DMS 273 treated with DMSO at 0.1 percent for 48 hours (cell line): Measurements from ENCODE around the gene TMUB1.

Experiments
- DNase-seq: peaks from one replicate; lab custom pipeline; 2025; lab: John Stamatoyannopoulos, UW

Gene TMUB1

DNA sequence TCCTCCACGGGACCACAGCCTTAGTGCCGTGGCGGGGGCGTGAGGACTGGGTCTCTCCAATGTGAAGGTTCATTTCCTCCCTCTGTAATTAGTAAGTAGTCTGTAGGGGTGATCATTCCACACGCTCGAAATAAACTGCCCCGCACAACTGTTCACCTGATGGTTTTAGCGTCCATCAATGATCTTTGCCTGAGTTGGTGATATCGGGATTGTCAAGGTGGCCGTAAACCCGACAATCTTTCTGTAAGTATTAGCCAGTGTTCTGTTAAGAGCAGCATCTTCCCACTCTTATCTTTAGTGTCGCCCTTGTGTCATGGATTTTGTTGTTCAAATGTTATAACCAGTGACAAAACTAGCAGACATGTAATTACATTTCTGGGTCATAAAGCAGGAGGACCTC, 20.7 kb upstream of the TMUB1 start:
- DNase-seq: no peak

DNA sequence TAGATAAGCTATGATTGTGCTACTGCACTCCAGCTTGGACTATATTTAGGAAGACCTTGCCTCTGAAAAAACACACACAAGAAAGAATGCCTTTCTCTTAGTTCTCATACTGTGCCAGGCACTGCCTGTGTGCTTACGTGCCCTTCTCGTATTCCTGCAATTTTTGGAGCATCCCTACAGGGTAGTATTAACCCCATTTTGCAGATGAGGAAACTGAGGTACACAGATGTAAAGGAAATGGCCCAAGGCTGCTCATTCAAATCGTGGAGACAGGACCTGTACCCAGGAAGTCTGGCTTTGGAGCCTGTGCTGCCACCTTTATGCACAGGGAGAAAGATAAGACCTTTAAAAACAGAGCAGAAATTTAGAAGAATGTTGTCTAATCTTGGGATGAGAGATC, 19.7 kb upstream of the TMUB1 start:
- no peak for DNase-seq

DNA sequence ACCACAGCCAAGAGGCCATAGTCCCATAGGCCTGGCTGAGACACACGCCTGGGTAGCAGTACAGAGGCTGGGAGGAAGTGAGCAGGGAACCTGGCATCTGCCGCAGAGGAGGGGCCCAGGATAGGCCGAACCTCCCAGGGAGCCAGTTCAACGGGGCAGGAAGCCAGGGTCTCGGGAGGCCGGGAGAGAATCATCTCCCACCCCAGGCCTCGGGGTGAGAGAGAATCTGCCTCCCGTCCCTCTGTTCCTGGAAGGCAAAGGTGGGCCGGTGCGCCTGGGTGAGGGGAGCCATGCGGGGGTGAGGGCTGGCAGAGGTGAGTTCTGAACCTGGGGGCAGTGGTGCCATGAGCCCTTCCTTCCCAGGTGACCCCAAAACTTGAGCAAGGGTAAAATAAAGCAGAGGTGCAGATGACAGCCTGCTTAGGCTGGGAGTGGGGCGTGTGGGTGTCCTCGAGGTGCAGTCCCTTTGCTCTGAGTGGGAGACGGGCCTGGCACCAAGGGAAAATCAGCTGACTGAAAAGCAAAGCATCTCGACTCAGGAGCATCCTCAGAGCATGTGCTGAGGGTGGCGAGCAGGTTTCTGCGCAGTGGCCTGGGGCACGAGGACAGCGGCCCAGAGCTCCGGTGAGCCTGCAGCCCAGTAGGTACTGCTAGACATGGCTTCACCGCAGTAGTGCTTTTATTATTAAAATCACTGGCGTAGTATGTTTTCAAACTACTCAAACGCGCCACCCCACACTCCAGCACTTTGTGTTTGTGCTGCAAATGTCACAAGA, 18.5 kb upstream of the TMUB1 start:
- DNase-seq: no peak

DNA sequence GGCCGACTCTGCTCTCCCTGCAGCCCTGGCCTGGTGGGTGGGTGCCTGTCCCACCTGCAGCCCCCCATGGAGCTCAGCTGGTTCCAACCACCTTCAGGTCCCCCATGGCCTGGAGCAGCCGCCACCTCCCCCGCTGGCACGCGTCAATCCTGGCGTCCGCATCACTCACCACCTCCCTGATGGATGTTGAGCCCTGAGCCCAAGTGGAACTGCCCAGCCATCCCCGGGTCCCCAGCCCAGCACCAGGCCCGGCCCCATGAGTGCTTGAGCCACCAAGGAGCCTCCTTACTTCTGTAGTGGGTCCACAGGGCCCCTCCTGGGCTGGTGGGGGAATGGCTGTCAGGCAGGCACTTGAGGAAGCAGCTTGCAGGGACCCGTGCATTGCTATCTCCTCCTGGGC, 17.6 kb upstream of the TMUB1 start:
- DNase-seq: no peak

DNA sequence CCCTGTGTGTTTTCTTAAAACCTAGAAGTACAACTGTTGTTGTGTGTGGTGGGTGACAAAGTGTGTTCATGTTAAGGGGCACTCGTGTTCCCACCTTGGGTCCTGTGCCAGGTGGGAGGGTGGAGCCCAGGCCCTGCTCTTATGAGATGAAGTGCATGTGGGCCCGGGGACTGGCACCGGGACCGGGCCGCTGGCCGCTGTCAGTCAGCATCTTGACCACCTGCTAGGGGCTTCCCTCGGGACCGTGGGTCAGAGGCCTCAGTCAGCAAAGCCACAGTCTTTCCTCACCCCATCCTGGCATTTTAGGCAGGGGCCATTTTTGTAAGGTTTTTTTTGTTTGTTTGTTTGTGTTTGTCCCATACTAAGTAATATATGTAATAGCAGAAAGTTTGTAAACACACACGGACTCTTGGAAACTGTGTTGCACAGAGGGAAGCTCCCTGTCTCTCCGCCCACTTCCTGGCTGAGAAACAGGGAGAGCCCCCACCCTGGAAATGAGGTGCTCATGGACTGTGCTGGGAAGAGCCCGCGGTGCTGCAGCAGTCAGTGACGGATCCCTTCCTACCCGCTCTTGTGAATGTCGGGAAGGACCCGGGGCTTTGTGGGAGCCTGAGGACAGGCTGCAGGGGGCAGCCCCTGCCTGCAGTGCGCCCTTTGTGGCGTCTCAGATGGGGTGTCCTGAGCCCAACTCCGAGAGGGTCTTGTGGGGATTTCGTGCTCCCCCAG, 16.4 kb upstream of the TMUB1 start:
- no peak for DNase-seq

DNA sequence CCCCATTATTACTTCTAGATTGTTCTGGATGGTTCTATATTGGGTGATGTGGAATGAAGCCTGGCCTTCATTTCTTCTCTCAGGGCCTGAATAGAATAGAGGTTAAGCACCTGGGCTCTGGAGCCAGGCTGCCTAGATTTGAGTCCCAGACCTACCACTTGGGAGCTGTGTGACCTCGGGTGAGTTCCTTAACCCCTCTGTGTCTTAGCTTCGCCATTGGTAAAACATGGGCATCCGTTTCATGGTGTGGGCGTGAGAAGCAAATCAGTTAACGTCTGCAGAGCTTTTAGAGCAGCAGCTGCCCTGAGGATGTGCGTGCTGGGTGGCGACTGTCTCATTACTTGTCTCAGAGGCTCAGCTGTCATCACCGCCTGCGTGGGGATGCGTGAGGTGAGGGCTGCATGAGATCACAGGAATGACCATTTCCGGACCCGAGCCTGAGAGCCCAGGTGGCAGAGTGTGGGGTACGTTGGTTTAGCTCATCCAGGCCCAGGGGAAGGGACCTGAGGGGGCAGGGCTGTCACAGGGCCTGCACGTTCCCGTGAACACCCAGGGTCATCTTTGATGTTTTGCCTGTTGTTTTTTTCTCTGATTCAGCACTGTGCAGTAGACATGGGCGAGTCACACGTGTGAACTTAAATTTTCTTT, 12.7 kb upstream of the TMUB1 start:
- no peak for DNase-seq

DNA sequence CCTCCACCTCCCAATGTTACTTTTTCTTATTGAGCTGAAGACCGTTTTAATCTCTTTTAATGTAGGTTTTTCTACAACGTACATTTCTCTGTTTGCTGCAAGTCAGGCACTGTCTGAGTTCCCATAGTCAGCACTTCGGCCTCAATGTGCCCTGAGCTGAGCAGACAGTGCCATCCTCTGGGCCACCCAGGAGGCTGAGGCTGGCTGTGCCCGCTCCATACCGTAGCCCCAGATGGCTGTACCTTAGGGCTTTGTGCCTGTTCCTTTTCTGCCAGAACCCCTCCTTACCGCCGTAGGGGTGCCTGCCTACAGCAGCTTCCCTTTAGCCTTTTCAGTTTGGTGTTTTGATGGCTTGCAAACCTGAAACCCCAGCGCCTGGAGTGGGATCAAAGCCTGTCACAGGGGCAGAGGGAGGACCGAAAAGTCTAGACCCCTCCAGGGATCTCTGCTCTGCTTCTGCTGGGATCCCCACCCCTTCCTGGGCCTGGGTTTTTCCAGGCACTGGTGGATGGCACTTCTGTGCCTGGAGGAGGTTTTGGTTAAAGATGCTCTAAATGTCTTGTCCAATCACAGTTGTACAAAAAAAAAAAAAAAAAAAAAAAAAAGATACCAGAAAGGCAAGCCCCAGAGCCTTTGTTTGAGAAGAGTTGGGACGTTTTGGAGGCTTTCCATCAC, 12.0 kb upstream of the TMUB1 start:
- DNase-seq: no peak

DNA sequence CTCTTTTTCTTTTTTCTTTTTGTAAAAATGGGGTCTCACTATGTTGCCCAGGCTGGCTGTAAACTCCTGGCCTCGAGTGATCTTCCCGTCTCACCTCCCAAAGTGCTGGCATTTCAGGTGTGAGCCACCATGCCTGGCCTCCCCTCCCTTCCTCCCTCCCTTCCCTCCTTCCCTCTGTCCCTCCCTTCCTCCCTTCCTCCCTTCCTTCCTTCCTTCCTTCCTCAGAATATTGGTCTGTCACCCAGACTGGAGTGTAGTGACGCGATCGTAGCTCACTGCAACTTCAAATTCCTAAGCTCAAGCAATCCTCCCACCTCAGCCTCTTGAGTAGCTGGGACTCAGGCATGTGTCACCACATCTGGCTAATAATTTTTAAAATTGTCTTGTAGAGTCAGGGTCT, 11.4 kb upstream of the TMUB1 start:
- DNase-seq: no peak

DNA sequence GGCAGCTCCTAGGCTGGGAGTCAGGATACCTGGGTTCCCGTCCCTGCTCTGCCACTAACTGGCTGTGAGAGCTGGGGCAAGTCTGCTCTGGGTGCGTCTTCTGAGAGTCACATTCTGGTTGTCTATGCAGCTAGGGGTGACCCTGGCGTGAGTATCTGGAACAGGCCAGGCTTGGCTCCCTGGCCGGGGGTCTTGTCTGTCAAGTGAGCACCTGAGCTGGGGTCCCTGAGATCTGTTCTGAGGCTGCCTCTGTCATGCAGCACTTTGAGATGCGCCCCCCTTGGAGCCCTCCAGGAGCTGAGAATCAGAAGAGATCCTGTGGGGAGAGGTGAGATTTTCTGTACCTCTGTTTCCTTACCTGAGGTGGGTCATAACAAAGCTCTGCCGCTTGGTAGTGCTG, 10.5 kb upstream of the TMUB1 start:
- no peak for DNase-seq

DNA sequence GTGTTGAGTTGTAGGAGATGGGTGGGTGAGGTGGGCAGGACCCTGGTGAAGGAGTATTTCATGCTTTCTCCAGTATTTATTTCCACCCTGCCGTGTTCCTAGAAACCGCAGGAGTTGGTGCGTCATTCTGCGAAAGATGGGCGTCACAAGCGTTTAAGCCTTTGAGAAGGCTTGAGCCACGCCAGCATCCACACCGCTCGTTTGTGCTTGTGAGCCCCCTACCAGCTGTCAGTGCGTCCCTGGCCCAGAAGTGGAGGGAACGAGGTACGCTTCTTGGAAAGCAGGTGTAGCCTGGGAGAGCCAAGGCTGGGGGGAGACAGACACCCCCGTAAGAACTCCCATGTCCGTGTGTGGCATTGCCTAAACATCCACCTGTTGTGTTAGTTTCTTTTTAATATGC, 8.7 kb upstream of the TMUB1 start:
- no peak for DNase-seq

DNA sequence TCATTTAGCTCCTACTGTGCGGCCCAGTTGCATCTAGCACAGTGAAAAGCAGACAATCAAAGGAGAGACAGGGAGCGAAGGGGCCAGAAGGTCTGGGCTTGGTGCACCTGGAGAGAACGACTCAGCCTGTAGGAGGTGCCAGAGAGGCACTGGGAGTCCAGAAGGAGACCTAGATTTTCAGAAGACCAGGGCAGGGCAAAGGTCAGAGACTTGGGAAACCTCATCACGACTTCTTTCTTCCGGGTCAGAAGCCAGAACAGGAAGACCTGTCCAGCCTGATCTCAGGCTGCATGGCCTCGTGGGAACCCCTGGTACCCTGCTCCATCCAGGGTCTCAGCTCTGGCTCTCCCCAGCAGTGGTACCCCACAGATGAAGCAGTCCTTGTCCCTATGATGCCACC, 8.1 kb upstream of the TMUB1 start:
- no peak for DNase-seq

DNA sequence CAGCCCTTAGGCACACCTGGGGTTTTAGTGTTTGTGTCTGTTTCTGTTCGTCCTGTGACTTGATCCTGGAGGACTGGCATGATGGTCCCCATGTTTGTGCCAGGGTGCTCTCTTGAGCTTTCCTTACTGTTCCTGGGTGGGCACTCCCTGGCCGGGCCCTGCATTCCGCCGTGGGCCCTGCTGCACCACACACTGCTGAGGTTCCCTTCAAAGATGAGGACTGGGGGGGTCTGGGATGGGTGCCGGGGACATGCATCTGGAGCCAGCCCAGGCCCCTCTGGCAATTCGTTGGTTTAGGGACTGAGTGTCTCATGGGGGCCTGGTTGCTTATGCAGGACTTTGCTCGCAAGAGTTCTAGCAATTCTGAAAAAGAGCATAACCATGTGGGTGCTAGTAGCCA, 7.7 kb upstream of the TMUB1 start:
- no peak for DNase-seq

DNA sequence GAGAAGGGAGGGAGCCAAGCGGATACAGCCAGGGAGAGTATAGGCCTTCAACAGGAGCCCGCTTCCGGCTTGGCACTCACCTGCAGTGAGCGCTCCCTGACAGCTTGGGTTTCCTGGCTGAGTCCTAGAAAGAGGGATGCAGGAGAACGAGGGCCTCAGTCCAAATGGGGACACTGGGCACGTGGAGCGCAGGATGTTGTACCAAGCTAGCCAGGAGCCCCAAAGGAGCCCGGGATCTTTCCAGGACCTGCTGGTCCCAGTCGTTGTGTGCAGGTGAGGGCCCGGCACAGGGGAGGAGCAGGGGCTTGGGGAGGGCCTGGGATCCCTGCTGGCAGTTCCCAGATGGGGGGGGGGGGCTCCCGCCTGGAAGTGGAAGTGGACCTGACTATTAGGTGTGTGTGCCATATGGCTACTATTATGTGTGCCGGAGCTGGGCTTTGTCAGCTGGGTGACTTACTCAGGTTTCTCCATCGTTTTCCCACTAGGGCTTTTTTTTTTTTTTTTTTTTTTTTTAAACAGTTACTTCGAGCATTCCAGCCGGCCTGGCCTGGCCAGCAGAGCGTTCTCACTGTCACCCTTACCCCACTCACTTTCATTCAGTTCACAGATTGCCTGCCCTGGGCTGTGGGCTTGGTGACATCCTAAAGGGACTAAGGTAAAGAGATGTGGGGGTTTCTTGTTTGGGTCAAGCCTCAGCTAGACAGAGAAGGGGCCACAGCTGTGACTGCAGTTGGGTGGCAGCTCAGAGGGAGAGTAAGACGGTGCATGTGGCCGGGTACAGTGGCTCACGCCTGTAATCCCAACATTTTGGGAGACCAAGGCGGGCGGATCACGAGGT, 6.8 kb upstream of the TMUB1 start:
- DNase-seq: peak; percentile 80

DNA sequence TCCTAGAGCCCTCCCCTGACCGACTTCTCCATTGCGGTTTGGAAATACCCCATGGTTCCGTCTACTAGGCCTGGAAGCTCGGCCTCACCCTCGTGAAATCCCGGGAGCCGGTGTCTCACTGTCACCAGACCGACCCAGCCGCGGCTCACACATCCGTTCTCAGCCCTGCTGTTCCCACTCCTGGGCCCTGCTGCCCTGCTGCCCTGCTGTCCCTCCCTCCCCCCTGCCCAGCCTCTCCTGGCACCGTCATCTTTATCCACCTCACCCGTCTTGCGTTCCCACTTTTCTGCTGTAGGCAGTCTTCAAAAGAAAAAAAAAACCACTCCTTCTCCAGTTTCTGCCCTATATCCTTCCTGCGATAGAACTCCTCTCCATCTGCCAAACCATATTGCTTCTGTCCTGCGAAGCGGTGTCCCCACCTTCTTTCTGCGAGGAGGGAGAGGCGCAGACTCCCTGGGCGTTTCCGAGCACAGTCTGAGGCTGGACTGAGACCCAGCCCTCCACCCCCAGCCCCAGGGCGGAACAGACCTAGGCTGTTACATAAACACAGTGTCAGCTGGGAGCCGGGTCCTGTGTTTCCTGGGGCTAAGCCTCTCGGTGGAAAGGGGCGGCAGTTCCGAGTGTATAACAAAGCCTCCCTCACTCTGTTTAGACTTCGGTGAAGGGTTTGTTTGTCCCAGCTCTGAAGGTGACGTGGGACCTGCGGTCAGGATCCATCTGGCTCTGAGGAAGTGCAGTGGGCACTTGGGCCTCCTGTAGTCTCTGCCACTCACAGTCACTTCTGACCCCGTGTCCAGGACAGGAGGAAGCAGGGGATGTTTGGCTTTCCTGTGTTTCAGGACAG, 5.8 kb upstream of the TMUB1 start:
- DNase-seq: peak; percentile 95

DNA sequence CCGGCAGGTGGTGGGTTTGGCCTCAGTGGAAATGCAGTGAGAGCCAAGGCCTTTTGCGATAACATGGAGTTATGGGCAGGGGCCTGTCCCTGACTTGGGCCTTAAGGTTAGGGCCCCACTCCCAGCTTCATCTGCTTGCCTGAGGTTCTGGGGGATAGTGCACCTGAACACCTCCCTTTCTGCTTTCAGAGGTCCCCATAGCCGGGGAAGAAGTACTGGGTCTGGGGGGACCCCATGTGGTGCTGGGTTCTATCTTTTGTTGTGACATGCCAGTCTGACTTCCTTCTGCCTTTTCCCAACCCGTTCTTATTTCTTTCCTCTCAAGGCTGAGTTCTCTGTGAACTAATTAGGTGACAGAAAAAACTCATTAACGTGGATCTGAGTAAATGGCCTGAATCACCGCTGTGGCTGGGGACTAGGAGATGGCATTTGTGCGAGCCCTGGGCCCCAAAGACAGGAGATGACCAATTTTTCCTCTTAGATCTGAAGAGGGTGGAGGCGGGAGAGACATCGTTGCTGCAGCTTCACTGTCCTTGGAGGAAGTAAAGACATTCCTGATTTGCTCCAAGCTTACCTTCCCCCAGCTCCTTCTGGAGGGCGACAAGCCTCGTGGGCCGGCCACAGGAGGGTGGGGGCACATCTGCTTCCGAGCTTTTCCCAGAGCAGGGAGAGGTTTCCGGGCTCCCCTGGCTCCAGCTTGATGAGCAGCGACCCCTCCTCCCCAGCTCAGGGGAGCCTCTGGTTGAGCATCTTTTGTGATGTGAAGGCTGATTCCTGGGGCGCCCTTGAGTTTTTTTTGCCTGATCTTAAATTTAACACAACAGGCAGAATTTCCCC, 4.9 kb upstream of the TMUB1 start:
- no peak for DNase-seq

DNA sequence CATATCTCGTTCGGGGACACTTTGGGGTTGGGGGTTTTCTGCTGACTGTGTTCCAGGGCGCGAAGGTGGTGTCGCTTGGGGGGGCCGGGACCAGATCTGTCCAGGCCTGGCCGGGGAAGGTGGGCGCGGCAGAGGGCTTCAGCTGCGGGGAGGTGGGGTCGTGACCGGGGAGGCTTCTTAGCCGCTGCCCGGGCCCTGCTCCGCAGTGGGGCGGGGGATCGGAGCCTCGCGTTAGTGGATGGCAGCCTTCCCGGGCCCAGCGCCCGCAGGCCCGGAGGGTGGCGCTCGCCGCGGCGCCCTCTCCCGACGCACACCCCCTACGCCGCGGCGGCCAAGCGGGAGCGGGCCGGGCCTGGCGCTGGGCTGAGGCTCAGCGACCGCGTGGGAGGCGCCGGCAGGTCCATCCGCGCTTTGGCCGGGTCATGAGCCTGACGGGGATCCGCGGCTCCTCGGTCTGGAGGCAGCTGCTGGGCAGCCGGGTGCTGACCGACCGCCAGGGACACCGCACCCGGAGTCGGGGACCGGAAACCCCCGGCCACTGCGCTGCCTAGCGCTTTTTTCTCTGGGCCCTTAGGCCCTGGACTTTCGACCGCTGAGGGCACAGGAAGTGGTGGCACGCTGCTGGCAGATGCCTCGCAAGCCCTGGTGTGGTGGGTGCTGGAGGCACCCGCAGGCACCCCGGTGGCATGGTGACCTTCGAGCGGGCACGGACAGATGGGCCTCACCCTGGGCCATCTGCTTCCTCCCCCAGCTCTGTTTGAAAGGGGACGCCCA, 4.1 kb upstream of the TMUB1 start:
- DNase-seq: peak; percentile 88

DNA sequence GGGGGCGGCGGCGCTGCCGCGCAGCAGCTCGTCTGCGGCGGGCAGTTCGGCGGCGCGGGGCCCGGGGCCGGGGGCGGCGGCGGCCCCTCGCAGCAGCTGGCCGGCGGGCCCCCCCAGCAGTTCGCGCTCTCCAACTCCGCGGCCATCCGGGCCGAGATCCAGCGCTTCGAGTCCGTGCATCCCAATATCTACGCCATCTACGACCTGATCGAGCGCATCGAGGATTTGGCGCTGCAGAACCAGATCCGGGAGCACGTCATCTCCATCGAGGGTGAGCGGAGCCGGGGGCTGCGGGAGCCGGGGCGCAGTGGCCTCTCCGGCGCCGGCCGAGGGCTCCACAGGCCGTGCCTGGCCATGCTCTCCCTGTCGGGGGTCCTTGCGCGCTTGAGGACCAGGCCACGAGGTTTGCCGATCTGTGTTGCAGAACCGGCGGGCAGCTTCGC, 3.5 kb upstream of the TMUB1 start:
- no peak for DNase-seq

DNA sequence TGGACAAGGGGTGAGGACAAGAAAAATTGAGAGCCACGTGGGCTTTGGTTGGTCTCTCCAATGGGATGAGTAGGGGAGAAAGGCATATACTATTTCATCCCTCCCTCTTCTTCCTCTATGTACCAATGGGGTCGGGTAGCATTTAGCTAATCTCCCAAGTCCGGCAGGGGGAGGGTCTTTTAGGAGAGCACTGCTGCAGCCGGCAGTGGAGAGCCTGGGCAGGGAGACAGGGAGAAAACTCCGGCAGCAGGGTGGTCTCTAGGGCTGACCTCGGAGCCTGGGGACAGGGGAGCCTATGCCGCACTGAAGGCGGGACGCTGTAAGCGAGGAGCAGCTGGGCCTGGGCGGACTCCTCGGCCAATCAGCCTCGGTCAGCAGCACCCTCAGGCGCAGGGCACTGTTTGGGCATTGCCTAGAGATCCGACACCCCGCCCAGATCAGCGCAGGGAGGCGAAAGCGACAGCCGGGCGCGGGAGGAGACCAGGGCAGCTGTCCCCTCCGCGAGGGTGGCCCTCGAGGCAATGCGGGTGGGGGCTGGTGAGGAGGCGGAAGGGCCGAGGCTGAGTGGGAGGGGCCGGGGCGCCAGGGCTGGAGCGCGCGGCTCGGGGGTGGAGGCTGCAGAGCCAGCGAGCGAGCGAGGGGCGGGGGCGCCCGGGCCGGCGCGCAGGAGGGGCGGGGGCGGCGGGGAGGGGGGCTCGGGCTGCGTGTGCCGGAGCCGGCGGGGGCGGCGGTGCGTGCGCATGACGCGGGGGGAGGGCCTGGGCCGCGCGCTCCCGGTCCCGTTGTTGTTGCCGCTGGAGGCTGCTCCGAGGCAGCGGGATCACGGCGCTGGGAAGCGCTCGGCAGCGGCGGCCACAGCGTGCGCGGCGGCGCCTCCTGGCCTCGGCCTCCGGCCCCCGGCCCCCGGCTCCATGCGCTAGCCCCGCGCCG, 2.7 kb upstream of the TMUB1 start, which contains the start of gene AGAP3:
AGAP3 (plus strand) TSS at position 785 of the 930 bp plus-strand sequence. CDS start 267 bp downstream, outside the sequence.
- DNase-seq: peak; percentile 89
